GM12801 (cell line): ENCODE measurements around the gene SRRD.

Source experiments
- CTCF ChIP-seq: IDR thresholded peaks from one replicate; pipeline ENCODE4 v1.5.1; 2011; ENCODE audit warnings: control low read depth; ENCODE audit not compliant: insufficient read length; ENCODE audit errors: extremely low read depth

Gene SRRD

DNA sequence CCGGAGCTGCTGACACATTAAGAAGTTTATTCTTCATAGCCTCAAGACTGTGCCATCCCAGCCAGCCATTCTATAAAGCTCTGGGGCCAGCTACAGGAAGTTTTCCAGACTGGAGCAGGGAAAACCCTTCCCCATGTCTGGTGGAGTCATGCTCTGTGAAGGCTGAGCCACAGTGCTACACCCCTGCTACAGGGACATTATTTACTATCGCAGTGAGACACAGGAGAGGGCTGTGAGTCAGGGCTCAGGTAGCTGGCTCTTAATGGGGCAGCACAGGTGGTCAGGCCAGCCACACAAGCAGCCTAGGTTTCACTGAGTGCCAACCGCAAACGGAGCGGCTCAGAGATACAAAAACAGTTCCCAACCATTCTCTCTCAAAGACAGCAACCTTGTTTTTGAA is 12.2 kb upstream of the SRRD start:
- no peak for TF ChIP-seq CTCF

- TF ChIP-seq CTCF, result no peak
Observed at GRCh38 chr22:26474682-26475081, 9.0 kb upstream of the SRRD start.

DNA sequence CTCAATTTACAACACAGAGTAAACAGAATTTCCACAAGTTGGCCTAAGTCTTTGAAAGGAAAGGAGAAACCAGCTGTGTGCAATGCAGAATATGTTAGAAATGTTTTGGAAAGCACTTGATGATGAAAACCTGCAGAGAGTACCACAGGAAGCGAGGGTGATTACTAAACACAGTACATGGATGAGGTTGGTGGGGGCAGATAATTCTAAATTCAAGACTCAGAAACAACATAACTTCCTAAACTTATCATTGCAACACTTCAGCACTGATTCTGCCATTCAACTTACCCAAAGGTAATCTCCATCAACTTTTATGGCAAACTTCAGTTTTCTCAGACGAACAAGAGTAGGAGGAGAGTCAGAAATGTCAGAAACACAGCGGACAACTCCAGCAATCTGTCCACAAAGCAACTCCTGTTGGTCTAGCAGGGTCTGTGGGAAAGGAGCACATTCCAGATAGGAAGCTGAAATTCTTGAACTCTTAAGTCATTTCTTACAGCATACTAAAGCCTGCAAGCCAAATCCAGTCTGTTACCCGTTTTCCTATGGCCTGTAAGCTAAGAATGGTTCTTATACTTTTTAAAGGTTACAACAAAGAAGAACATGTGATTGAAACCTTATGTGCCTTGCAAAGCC is 6.9 kb upstream of the SRRD start:
- TF ChIP-seq CTCF, result no peak

DNA sequence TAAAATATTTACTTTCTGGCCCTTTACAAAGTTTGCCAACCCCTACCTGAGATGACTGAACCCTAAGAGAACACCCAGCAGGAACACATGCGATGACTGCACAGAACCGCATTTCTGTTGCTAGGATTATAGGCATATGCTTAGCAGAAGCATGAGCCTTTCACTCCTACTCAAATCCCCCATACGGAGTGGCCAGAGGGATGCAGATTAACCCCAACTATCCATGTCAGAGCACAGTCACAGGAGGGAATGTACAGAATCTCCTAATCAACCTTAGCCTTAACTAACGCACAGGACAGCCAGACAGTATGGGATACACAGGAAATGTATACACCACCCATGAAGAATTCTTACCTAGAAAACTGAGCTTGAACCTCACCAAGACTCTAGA is 6.3 kb upstream of the SRRD start:
- no peak for TF ChIP-seq CTCF

DNA sequence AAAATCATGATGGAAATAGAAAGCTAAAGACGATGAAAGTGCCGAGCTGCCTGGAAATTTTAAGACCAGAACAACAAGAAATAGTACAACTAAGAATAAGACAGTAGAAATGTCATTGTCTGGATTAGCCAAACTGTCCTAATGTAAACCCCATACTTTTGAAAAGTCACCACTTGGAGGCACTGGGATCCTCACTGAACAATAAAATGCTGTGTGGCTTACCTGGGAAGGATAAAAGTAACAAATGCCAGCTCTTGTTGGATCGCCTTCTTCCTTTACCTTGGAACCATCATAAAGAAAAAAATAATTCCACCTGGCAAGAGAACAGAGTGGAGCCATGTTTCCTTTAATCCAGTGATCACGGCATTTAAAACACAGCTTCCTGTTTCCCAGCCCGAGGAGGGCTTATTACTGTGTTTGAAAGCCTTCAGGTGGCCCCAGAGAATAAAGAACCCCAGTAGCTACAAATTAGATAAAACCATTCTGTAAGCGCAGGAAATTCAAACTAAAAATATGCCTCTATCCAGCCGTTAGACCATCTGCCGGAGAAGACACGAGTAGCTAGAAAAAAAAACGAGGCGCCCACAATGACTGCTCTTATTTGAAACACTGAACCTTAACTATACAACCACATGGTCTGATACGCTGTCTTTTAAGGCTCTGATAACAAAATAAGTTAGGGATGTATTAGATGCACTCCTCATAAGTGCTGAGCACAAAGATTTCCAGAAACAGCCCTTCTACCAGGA is 4.5 kb upstream of the SRRD start:
- no peak for TF ChIP-seq CTCF

GRCh38 chr22:26479792-26480610 is 3.7 kb upstream of the SRRD start:
- TF ChIP-seq CTCF, result no peak

DNA sequence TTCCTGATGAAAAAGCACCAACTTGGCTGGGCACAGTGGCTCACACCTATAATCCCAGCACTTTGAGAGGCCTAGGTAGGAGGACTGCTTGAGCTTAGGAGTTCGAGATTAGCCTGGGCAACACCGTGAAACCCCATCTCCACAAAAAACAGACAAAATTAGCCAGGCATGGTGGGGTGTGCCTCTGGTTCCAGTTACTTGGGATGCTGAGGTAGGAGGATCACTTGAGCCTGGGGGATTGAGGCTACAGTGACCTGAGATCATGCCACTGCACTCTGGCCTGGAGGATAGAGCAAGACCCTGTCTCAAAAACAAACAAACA is 3.1 kb upstream of the SRRD start:
- no peak for TF ChIP-seq CTCF
